ENCODE measurements around the gene ADCY5. TPM values are rescaled to one million over a fixed set of nuclear protein-coding genes. Genes with fewer than 3 reads are reported as not detected.
"Not testable (repeated sequence)": the region's sequence is repeated elsewhere in the genome, so short reads cannot be mapped to it uniquely, and the experiment has no call there.

The ADCY5 gene
- total RNA-seq, 1 experiment from 2014 or later = not detected

- no peak overlapping the region for H3K4me3 ChIP-seq
- DNase-seq = no peak
- no peaks in the 10 kb centered on the region for H3K27me3 ChIP-seq
Observed at GRCh38 chr3:123239756-123240155, 209.1 kb downstream of the ADCY5 start.

GRCh38 chr3:123239186-123239585 lies 209.7 kb downstream of the ADCY5 start:
- H3K27me3 ChIP-seq, H3K4me3 ChIP-seq, H3K9me3 ChIP-seq, DNase-seq: not testable (repeated sequence)
- peaks cover 25% of the 10 kb centered on the region for H3K36me3 ChIP-seq

More at GRCh38 chr3:123239756-123240155, 209.1 kb downstream of the ADCY5 start:
- Histone ChIP-seq H3K36me3 (peaks cover 24% of the 10 kb centered on the region), H3K9me3 (peaks cover 3% of the 10 kb centered on the region)

- H3K27me3 ChIP-seq = no peaks in the 10 kb centered on the region
- peaks cover 29% of the 10 kb centered on the region for H3K36me3 ChIP-seq
- H3K9me3 ChIP-seq = peaks cover 3% of the 10 kb centered on the region
- no peak overlapping the region for H3K4me3 ChIP-seq
- no peak for DNase-seq
Observed at GRCh38 chr3:123236902-123237301, 212.0 kb downstream of the ADCY5 start.

Other genes with a start within 250 kb of the ADCY5 start
- 36.0 and 46.9 TPM in 2 replicates for gene SEC22A, start 247.1 kb downstream of the ADCY5 start, total RNA-seq (2014; rRNA removed; shearing (Covaris generic); ENCODE audit: low replicate concordance)
- gene HACD2, start 136.0 kb upstream of the ADCY5 start, total RNA-seq (2014; rRNA removed; shearing (Covaris generic); ENCODE audit: low replicate concordance) = 17.1 and 26.8 TPM in 2 replicates

All from MG63 (cell line).